HTR-8/SVneo (cell line): ENCODE results near the gene PPP2R2C.

Source experiments
- DNase-seq: peaks from one replicate; pipeline ENCODE4 v3.0.0; 2011; ENCODE audit warnings: low spot score, mixed read lengths; ENCODE audit not compliant: insufficient read length
- FAIRE-seq: peaks from 2 replicates; lab custom pipeline; 2011; peaks lifted over from hg19 to GRCh38; lab: Jason Lieb, UNC

The PPP2R2C gene

GRCh38 chr4:6494431-6495295 is 22.2 kb upstream of the PPP2R2C start:
- FAIRE-seq (no peak), DNase-seq (no peak)

GRCh38 chr4:6493658-6494304 is 21.4 kb upstream of the PPP2R2C start:
- FAIRE-seq: no peak
- no peak for DNase-seq

GRCh38 chr4:6492861-6493657 is 20.6 kb upstream of the PPP2R2C start:
- no peak for DNase-seq
- no peak for FAIRE-seq

GRCh38 chr4:6492027-6492590 is 19.7 kb upstream of the PPP2R2C start:
- no peak for FAIRE-seq

GRCh38 chr4:6491235-6491634 is 18.8 kb upstream of the PPP2R2C start:
- no peak for FAIRE-seq
- DNase-seq: no peak

More at GRCh38 chr4:6492027-6492590, 19.7 kb upstream of the PPP2R2C start:
- DNase-seq: no peak

- DNase-seq (no peak), FAIRE-seq (no peak)
These were observed 17.5 kb upstream of the PPP2R2C start for GRCh38 chr4:6489927-6490326.

GRCh38 chr4:6487466-6487865 is 15.1 kb upstream of the PPP2R2C start:
- FAIRE-seq (no peak), DNase-seq (no peak)

- no peak for DNase-seq
- no peak for FAIRE-seq
These were observed 8.2 kb upstream of the PPP2R2C start for GRCh38 chr4:6480534-6481088.

- DNase-seq: no peak
- FAIRE-seq: no peak
These were observed 6.3 kb upstream of the PPP2R2C start for GRCh38 chr4:6478546-6479220.

GRCh38 chr4:6476893-6477292 is 4.5 kb upstream of the PPP2R2C start:
- no peak for DNase-seq
- FAIRE-seq: no peak

- FAIRE-seq: no peak
- DNase-seq: no peak
These were observed 3.1 kb upstream of the PPP2R2C start for GRCh38 chr4:6475492-6476020.

GRCh38 chr4:6474705-6475457 is 2.5 kb upstream of the PPP2R2C start:
- no peak for DNase-seq
- FAIRE-seq: no peak

GRCh38 chr4:6474053-6474568 is 1.7 kb upstream of the PPP2R2C start:
- DNase-seq: no peak
- no peak for FAIRE-seq

- DNase-seq (no peak), FAIRE-seq (no peak)
These were observed 1.0 kb upstream of the PPP2R2C start for GRCh38 chr4:6473264-6474052.

- DNase-seq (no peak), FAIRE-seq (no peak)
These were observed 417 bp downstream of the PPP2R2C start for GRCh38 chr4:6472008-6472386.

- DNase-seq (no peak), FAIRE-seq (no peak)
These were observed 957 bp downstream of the PPP2R2C start for GRCh38 chr4:6471307-6472007.
